SK-N-MC (cell line): ENCODE results near the gene FMC1.

ENCODE experiments used
- DNase-seq: peaks from one replicate; pipeline ENCODE4 v3.0.0-alpha.2; 2011; ENCODE audit warnings: low read depth, low spot score
- H3K27ac ChIP-seq: fragments of 200-600 bp; sonication (generic); 2 replicates; pipeline ENCODE4 v1.5.1; 2016; ENCODE audit warnings: mixed run types
- H3K36me3 ChIP-seq: fragments of 200-600 bp; sonication (generic); 2 replicates; pipeline ENCODE4 v1.6.1; 2017; ENCODE audit warnings: antibody characterized with exemption, low read length, mixed read lengths; ENCODE audit not compliant: insufficient read depth
- H3K4me3 ChIP-seq: fragments of 200-600 bp; sonication (generic); 2 replicates; pipeline ENCODE4 v1.5.1; 2016
- H3K9ac ChIP-seq: fragments of 200-600 bp; sonication (generic); 2 replicates; pipeline ENCODE4 v1.8.0; 2017; ENCODE audit warnings: mixed run types, mixed read lengths; ENCODE audit not compliant: insufficient read length
- H3K9me3 ChIP-seq: fragments of 200-600 bp; sonication (generic); 2 replicates; pipeline ENCODE4 v1.6.1; 2017; ENCODE audit warnings: low read depth, mild to moderate bottlenecking, antibody characterized with exemption, low read length, moderate library complexity, mixed read lengths
- EZH2 ChIP-seq: fragments of 200-600 bp; sonication (generic); IDR thresholded peaks from one replicate; pipeline ENCODE4 v1.6.1; 2017; ENCODE audit warnings: antibody characterized with exemption
- FOXP2 ChIP-seq: optimal IDR thresholded peaks from 2 replicates; pipeline ENCODE3; 2011; ENCODE audit warnings: mild to moderate bottlenecking, moderate library complexity; ENCODE audit not compliant: insufficient read depth; ENCODE audit errors: extremely low read length, control extremely low read depth
- POLR2AphosphoS5 ChIP-seq: IDR thresholded peaks from 2 replicates; pipeline ENCODE4 v1.6.1; 2012; ENCODE audit warnings: mild to moderate bottlenecking, low read depth, low read length, borderline replicate concordance

FMC1 gene

DNA sequence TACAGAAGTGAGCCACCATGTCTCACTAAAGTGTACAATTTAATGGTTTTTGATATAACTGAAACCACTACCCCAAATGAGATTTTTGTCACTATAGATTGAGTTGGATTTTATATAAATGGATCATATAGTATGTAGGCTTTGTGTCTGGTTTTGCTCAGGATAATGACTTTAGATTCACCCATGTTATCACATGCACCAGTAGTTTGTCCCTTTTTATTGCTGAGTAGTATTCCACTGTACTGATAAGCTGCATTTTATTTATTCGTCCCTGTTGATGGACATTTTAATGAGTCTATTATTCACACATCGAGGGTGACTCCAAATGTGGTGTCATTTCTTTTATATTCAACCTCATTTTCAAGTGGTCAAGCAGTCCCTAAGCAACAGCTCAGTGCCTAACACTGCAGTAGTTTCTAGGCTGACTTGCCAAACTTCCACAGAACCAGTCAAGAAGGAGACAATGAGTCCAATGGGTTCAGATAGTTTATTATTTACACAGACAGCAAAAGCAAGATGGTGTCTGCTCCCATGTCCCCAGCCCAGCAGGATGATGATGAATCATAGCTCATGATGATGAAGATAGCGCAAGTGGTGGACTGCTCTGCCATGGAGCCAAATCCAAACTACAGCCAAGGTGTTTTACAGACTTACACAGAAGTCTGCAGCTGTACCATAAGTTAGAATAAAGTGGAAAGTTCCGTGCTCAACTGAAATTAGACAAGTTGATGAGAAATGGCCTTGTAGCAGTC is 6.6 kb upstream of the FMC1 start:
- DNase-seq: no peak
- no peaks in the 10 kb centered on the region for H3K9me3 ChIP-seq
- TF ChIP-seq POLR2AphosphoS5 (no peak), EZH2 (no peak), FOXP2 (no peak)

DNA sequence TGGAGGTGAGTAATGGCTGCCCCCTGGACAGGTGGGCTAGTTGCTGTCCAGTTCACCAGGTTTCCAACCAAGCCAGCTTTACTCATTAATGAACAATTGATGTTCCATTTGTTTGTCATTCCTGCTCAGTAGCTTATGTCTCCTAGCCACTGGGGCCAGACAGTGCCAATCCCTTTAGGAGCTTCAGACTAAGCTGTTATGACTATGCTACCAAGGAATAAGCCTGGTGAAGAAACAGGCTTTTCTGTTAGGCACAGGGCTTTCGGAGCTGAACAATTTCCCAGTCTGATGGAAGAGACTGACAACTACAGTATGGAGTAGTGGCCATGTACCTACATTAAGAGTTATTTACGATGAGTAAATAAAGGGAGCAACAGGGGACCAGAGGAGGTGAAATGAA is 2.1 kb upstream of the FMC1 start:
- H3K27ac ChIP-seq: peak overlapping the region; percentile 26; the same call in 1 of the 2 replicates
- H3K9me3 ChIP-seq: no peaks in the 10 kb centered on the region
- H3K36me3 ChIP-seq: no peaks in the 10 kb centered on the region
- no peak for DNase-seq
- TF ChIP-seq FOXP2 (no peak), POLR2AphosphoS5 (no peak), EZH2 (no peak)
- no peak overlapping the region for H3K4me3 ChIP-seq
- H3K9ac ChIP-seq: no peak overlapping the region

More for the DNA sequence above, 6.6 kb upstream of the FMC1 start:
- Histone ChIP-seq H3K36me3 (no peaks in the 10 kb centered on the region), H3K4me3 (no peak overlapping the region), H3K9ac (no peak overlapping the region), H3K27ac (no peak overlapping the region)

DNA sequence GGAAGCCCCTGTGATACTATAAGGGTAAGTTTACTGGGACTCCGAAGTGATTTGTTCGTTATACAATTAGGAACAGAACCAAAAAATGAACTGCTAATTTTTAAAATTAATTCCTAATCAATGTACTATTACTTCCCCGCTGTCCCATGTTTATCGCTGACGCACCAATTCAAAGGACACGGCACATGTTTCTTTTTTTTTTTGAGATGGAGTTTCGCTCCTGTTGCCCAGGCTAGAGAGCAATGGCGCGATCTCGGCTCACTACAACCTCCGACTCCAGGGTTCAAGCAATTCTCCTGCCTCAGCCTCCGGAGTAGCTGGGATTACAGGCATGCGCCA is 1.5 kb upstream of the FMC1 start:
- Histone ChIP-seq H3K4me3 (peak overlapping the region; percentile 86), H3K27ac (peak overlapping the region; percentile 99), H3K9ac (no peak overlapping the region), H3K36me3 (no peaks in the 10 kb centered on the region), H3K9me3 (no peaks in the 10 kb centered on the region)
- TF ChIP-seq EZH2 (no peak), POLR2AphosphoS5 (no peak), FOXP2 (no peak)
- no peak for DNase-seq

DNA sequence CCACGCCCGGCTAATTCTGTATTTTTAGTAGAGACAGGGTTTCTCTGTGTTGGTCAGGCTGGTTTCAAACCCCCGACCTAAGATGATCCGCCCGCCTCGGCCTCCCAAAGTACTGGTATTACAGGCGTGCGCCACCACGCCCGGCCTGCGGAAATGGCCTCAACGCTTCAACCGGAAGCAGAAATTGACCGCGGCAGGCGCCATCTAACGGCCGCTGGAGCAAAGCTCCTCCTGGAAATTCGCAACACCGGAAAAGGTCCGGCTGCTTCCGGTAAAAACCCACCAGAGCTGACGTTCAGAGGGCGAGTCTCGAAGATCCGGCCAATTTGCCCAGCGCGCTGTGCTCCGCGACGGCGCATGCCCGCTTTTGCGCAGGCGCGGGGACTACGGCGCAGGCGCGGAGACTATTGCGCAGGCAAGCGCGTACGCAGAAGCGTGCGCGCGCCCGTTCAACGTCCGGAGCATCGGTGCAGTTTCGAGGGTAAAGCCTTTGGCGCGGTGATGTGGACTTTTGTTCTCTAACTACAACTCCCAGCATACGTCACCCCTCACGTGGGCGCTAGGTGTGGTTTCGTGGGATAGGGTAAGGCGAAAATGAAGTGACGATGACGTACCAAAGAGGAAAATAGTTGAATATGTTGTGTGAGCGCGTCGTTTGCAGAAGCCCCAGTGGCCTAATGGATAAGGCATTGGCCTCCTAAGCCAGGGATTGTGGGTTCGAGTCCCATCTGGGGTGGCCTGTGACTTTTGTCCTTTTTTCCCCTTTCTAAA is 915 bp upstream of the FMC1 start:
- Histone ChIP-seq H3K4me3 (peak overlapping the region; percentile 86), H3K9ac (peak overlapping the region; percentile 97), H3K36me3 (no peaks in the 10 kb centered on the region), H3K27ac (peak overlapping the region; percentile 99), H3K9me3 (no peaks in the 10 kb centered on the region)
- peak; percentile 100 for DNase-seq
- TF ChIP-seq POLR2AphosphoS5: peak; percentile 85
- peak; percentile 11 for TF ChIP-seq FOXP2
- no peak for TF ChIP-seq EZH2

DNA sequence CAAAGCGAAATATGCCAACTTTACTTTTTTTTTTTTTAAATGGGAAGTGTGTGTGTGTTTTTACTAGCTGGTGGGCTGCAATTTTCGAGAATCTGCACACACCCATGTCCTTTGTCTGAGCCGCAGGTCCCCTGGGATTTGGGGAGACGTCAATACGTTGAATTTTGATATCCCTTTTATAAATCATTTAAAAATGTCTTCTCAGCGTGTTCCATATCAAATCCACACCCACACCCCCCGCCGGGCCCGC is 404 bp upstream of the FMC1 start:
- H3K4me3 ChIP-seq: peak overlapping the region; percentile 86

DNA sequence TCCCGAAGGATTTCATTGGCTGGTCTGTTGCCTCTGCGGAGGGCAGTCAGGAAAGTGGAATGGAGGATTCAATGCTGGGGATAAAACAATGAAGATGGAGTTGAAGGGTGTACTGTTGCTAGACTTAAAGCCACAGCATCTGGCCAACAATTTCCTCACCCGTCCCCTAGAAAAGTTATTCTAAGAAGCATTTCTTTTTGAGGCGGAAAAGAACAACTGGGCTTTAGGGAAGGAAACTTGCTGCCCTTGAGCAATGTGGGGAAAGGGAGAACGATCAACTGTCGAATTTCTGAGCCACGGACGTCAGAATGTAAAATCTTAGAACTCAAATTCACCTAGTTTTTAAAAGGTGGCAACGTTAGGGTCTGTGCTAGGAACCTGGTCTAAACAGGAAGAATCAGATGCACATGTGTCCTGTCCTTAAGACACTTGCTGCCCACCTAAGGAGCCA is 664 bp downstream of the FMC1 start:
- no peak for TF ChIP-seq EZH2
- no peak for TF ChIP-seq POLR2AphosphoS5
- no peak for TF ChIP-seq FOXP2
- peak overlapping the region; percentile 86 for H3K4me3 ChIP-seq
- DNase-seq: no peak
- peak overlapping the region; percentile 97 for H3K9ac ChIP-seq
- H3K9me3 ChIP-seq: no peaks in the 10 kb centered on the region
- 0 out of 2 replicates have a peak, but pooled peaks cover 4% of the 10 kb centered on the region for H3K36me3 ChIP-seq
- peak overlapping the region; percentile 99 for H3K27ac ChIP-seq

More for the DNA sequence above, 404 bp upstream of the FMC1 start:
- Histone ChIP-seq H3K9me3 (no peaks in the 10 kb centered on the region), H3K9ac (peak overlapping the region; percentile 97), H3K36me3 (no peaks in the 10 kb centered on the region), H3K27ac (peak overlapping the region; percentile 99)
- TF ChIP-seq FOXP2: no peak
- no peak for TF ChIP-seq EZH2
- no peak for TF ChIP-seq POLR2AphosphoS5
- DNase-seq: no peak

DNA sequence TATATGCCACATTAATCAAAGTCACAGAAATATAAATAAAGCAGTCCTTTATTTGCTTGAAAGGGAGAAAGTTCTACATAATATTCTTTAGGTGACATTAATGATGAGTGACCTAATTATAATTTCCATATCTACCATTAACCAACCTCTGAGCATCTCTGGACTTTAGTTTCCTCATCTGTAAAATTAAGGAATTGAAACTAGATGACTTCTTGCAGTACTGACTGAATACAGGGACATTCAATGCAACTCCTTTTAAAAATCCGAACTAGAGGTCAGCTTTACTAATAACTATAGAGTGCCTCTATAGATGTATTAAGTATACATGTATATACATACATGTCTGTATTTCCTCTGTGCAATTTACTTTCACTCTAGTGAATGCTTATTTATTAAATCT is 3.9 kb downstream of the FMC1 start:
- 0 out of 2 replicates have a peak, but pooled peaks cover 5% of the 10 kb centered on the region for H3K36me3 ChIP-seq

DNA sequence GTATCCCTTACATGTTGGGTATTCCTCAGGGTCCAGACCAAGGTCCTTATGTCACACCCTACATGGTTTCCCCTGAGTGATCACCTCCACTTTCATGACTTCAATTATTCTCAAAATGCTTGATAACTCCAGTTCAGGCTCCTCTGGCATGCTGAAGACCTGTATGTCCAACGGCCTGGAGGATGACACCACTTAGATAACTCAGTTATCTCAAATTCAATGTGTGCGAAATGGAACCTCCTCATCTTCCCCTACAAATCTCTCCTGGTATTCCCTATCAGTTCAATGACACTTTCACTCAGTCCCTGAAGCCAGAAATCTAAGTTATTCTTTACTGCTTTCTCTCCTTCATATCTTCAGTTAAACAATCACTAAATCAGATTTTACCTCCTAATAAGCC is 9.9 kb downstream of the FMC1 start:
- no peaks in the 10 kb centered on the region for H3K9me3 ChIP-seq
- no peak overlapping the region for H3K4me3 ChIP-seq
- no peak for DNase-seq
- TF ChIP-seq EZH2 (no peak), POLR2AphosphoS5 (no peak), FOXP2 (no peak)
- H3K36me3 ChIP-seq: 0 out of 2 replicates have a peak, but pooled peaks cover 5% of the 10 kb centered on the region
- H3K9ac ChIP-seq: no peak overlapping the region
- H3K27ac ChIP-seq: no peak overlapping the region

More for the DNA sequence above, 3.9 kb downstream of the FMC1 start:
- no peak overlapping the region for H3K4me3 ChIP-seq
- no peaks in the 10 kb centered on the region for H3K9me3 ChIP-seq
- no peak overlapping the region for H3K27ac ChIP-seq
- no peak for DNase-seq
- no peak for TF ChIP-seq POLR2AphosphoS5
- TF ChIP-seq EZH2: no peak
- no peak for TF ChIP-seq FOXP2
- H3K9ac ChIP-seq: no peak overlapping the region
